GM13977 (cell line): ENCODE measurements around the gene GRAMD1B.

Source experiments
- DNase-seq: peaks from one replicate; pipeline ENCODE4 v3.0.0; 2012; ENCODE audit warnings: low spot score
- CTCF ChIP-seq: IDR thresholded peaks from 2 replicates; pipeline ENCODE4 v1.5.1; 2012; ENCODE audit warnings: mild to moderate bottlenecking, control low read depth; ENCODE audit not compliant: insufficient read depth; ENCODE audit errors: extremely low read depth, missing control alignments
- in situ Hi-C: fragments of 300-500 bp; cut with MboI; formaldehyde crosslinking; loops from one replicate; pipeline ENCODE4 v1.12.0; 2022; ENCODE audit warnings: low sequenced_read_pairs, low pct_unique_long_range_greater_than_20kb, mixed read lengths, inconsistent platforms; ENCODE audit not compliant: unreplicated experiment

Gene GRAMD1B

GRCh38 chr11:123409456-123410217 is 20.4 kb upstream of the GRAMD1B start:
- in situ Hi-C loops = no loop called here
- TF ChIP-seq CTCF = no peak
- no peak for DNase-seq

- no peak for DNase-seq
- TF ChIP-seq CTCF = no peak
- in situ Hi-C loops = no loop called here
Observed at GRCh38 chr11:123410218-123410549, 19.9 kb upstream of the GRAMD1B start.

- TF ChIP-seq CTCF = no peak
- in situ Hi-C loops = no loop called here
- no peak for DNase-seq
Observed at GRCh38 chr11:123413636-123414035, 16.4 kb upstream of the GRAMD1B start.

- in situ Hi-C loops = no loop called here
- TF ChIP-seq CTCF = no peak
- no peak for DNase-seq
Observed at GRCh38 chr11:123416566-123416965, 13.5 kb upstream of the GRAMD1B start.

GRCh38 chr11:123418351-123419114 is 11.5 kb upstream of the GRAMD1B start:
- no peak for DNase-seq
- in situ Hi-C loops = no loop called here
- no peak for TF ChIP-seq CTCF

GRCh38 chr11:123419731-123420452 is 10.2 kb upstream of the GRAMD1B start:
- no peak for TF ChIP-seq CTCF
- in situ Hi-C loops = no loop called here
- DNase-seq = no peak
